Activated CD4-positive, alpha-beta T cell treated with anti-CD3 and anti-CD28 coated beads, Interleukin-2, amount 10 ng/mL, durations not matched to agents 24 days and 14 days (primary cell): ENCODE results near the gene CDKL5. TPM values are rescaled to one million over a fixed set of nuclear protein-coding genes. Genes with fewer than 3 reads are reported as not detected.
"Not testable (repeated sequence)": the region's sequence is repeated elsewhere in the genome, so short reads cannot be mapped to it uniquely, and the experiment has no call there.

Experiments
- DNase-seq: peaks from one replicate; pipeline ENCODE4 v3.0.0; 2022
- H3K27ac Mint-ChIP-seq: one replicate; pipeline ENCODE4 v1.8.0; 2022; ENCODE audit warnings: mild to moderate bottlenecking, mixed read lengths
- H3K27me3 Mint-ChIP-seq: one replicate; pipeline ENCODE4 v1.8.0; 2022; ENCODE audit warnings: mixed read lengths
- H3K36me3 Mint-ChIP-seq: one replicate; pipeline ENCODE4 v1.8.0; 2022; ENCODE audit warnings: low read depth, mild to moderate bottlenecking, mixed read lengths
- H3K4me1 Mint-ChIP-seq: one replicate; pipeline ENCODE4 v1.8.0; 2021; ENCODE audit warnings: mixed read lengths
- H3K4me3 Mint-ChIP-seq: one replicate; pipeline ENCODE4 v1.8.0; 2022; ENCODE audit warnings: mild to moderate bottlenecking, moderate library complexity, mixed read lengths
- H3K9me3 Mint-ChIP-seq: one replicate; pipeline ENCODE4 v1.8.0; 2021; ENCODE audit warnings: mixed read lengths
- intact Hi-C: fragments of 100-400 bp; cut with micrococcal nuclease; formaldehyde crosslinking; loops from one replicate; pipeline ENCODE4 v1.15.1; 2023
- total RNA-seq: library from RNA; stranded (reverse); gene quantifications from 2 replicates; pipeline ENCODE4 v1.2.3, GENCODE V29; 2022

Gene CDKL5
- total RNA-seq, 1 donor from 2014 or later: 0.23 TPM

DNA sequence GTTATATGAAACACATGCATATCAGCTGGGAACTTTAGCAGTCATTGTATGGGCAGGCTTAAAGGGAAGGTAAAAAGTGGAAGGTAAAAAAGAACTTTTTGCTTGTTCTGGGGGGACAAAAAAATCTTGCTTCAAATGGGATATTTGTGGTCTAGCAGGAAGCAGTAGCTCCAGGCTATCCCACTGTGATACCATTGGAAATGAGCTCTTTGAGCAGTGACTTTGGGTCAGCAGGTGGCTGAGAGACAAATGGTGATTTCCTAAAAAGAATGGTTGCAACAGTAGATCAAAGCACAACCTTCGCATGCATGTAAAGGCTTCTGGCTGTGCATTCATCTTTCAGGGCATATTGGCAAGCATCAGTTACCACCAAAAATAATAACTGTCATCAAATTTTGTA is 140.3 kb downstream of the CDKL5 start:
- intact Hi-C loops: no loop called here
- H3K27me3 Mint-ChIP-seq: no peaks in the 10 kb centered on the region
- no peak overlapping the region for H3K4me3 Mint-ChIP-seq
- H3K9me3 Mint-ChIP-seq: no peaks in the 10 kb centered on the region
- H3K36me3 Mint-ChIP-seq: no peaks in the 10 kb centered on the region
- H3K4me1 Mint-ChIP-seq: no peaks in the 10 kb centered on the region
- H3K27ac Mint-ChIP-seq: no peak overlapping the region
- no peak for DNase-seq

DNA sequence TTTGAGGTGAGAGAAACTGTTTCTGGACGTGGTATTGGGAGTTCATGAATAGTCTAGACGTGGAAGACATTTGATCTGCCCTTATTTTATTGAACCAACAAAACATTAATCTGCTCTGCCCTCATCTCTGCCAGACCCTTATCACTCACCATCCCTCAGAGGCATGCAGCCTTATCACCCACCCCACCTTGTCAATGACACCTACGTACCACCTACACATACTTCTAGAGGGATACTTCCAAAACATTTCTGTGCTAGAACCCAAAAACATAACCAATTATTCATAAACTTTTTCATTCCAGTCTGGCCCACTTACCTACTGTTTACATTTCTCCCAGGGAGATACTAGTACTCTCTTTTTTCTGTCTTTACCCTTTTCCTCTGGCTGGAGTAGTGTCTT is 141.3 kb downstream of the CDKL5 start:
- intact Hi-C loops: no loop called here
- no peak for DNase-seq
- Mint-ChIP-seq H3K4me3 (no peak overlapping the region), H3K27me3 (no peaks in the 10 kb centered on the region), H3K27ac (no peak overlapping the region), H3K36me3 (no peaks in the 10 kb centered on the region), H3K4me1 (no peaks in the 10 kb centered on the region), H3K9me3 (no peaks in the 10 kb centered on the region)

DNA sequence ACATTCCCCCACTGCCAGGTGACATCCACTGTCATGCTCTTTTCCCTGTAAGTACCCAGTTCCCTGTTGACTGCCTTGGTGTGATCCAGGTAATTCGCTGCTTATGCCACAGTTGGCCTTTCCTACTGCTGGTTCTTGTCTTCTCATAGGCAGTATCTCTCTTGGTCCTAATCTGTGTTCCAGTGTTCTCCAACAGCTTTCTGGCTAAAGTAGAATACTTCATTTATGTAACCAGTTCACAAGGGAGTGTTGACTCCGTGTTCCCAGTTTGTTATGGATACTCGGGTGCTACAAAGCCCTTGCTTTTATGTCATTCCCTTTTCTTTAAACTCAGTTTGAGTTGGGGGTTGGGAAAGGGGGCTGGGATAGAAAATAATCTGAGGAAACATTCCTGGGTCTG is 148.1 kb downstream of the CDKL5 start:
- H3K27ac Mint-ChIP-seq: no peak overlapping the region

DNA sequence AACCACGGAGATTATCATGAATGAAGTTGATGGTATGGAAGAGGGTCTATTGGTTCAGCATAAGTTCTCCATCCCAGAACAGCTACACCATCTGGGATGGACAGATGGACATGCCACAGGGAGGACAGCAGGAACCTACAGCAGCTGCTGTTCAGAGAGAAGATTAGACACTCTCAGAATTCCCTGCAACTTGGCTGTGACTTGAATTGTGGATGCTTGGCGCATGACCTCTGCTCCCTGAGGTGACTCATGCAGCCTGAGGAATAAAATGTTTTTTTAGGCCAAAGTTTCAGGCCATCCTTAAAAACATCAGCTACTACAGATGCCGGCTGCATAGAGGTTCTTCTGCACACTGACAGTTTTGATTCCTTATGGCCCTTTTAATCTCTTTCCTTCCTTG is 149.2 kb downstream of the CDKL5 start:
- intact Hi-C loops: no loop called here
- H3K27me3 Mint-ChIP-seq: no peaks in the 10 kb centered on the region

More for the DNA sequence above, 148.1 kb downstream of the CDKL5 start:
- intact Hi-C loops: no loop called here
- Mint-ChIP-seq H3K36me3 (no peaks in the 10 kb centered on the region), H3K9me3 (no peaks in the 10 kb centered on the region), H3K27me3 (no peaks in the 10 kb centered on the region), H3K4me3 (no peak overlapping the region), H3K4me1 (no peaks in the 10 kb centered on the region)
- no peak for DNase-seq

DNA sequence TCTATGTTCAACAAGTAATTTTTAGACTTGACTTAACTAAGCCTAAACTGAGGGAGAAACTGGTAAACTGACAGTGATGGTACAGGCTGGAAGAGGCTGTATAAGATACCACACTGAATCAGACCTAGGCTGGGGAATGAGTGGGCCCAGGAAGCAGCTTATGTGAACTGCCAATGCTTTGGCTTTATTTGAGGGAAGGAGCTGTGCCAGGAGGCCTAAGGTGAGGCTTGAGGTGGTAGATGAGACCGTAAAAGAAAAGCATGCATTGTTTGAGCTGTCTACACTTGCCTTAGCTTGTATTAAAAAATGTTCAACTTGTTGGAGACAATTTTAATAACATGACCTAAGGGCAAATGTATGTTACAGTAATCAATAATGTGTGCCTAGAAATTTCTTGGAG is 150.3 kb downstream of the CDKL5 start:
- H3K4me1 Mint-ChIP-seq: no peaks in the 10 kb centered on the region
- no peak overlapping the region for H3K27ac Mint-ChIP-seq
- no peaks in the 10 kb centered on the region for H3K36me3 Mint-ChIP-seq
- intact Hi-C loops: no loop called here
- DNase-seq: no peak
- H3K9me3 Mint-ChIP-seq: no peaks in the 10 kb centered on the region
- no peak overlapping the region for H3K4me3 Mint-ChIP-seq
- no peaks in the 10 kb centered on the region for H3K27me3 Mint-ChIP-seq

More for the DNA sequence above, 149.2 kb downstream of the CDKL5 start:
- Mint-ChIP-seq H3K36me3 (no peaks in the 10 kb centered on the region), H3K4me3 (no peak overlapping the region), H3K4me1 (no peaks in the 10 kb centered on the region), H3K9me3 (no peaks in the 10 kb centered on the region), H3K27ac (no peak overlapping the region)
- no peak for DNase-seq

DNA sequence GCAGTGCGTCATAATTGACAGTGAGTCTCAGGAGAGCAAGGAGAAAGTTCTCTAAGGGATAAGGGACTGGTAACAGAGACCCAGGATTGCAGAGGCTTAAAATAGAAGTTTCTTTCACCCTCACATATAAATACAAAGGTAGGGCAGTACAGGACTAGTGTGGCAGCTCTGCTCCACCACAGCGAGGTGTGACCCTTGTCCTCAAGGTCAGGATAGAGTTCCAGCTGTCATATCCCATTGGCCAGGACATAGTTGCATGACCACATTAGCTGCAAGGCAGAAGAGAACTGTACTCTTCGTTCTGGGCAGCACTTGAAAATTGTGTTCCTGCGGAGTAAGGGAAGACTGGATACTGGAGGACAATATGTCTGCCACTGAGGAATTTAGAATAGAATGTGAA is 152.0 kb downstream of the CDKL5 start:
- H3K9me3 Mint-ChIP-seq: no peaks in the 10 kb centered on the region
- no peak overlapping the region for H3K4me3 Mint-ChIP-seq
- H3K4me1 Mint-ChIP-seq: no peaks in the 10 kb centered on the region
- no peaks in the 10 kb centered on the region for H3K27me3 Mint-ChIP-seq
- intact Hi-C loops: no loop called here
- no peak overlapping the region for H3K27ac Mint-ChIP-seq
- no peak for DNase-seq
- H3K36me3 Mint-ChIP-seq: no peaks in the 10 kb centered on the region

DNA sequence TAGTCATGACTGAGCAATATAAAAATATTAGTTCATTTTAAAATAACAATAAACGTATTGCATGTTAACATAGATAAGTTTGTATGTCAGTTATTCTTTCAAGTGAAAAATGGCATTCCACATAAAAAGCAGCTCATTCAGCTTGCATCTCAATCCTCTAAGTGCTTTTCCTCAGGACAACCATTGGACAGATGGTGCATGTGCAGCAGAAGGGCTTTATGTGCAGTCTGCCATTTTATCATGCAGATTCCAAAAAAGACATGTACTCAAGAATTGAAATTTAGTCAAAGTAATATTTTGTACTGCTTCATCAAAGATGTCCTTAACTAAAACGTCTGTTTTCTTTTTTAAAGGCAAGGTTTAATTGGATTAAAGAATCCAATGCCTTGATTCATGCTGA is 153.1 kb downstream of the CDKL5 start:
- Mint-ChIP-seq H3K4me1 (no peaks in the 10 kb centered on the region), H3K36me3 (no peaks in the 10 kb centered on the region), H3K27me3 (no peaks in the 10 kb centered on the region), H3K4me3 (no peak overlapping the region), H3K9me3 (no peaks in the 10 kb centered on the region), H3K27ac (no peak overlapping the region)
- no peak for DNase-seq
- intact Hi-C loops: no loop called here

DNA sequence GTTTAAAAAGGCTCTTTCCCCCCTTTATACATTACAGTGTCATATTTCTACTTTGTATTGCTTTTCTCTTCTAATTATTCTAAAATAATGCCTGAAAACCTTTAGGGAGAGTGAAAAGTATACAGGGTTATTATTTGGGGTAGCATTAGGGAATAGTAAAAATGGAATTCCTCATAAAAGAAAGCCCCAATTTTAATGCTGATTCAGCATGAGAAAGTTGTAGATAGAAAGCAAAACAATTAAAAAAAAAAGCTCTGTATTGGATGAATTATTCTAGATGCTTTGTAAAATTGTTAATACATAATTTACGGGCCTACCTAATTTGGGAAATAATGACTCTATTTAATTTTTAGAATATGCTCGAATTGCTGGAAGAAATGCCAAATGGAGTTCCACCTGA is 154.1 kb downstream of the CDKL5 start:
- H3K4me3 Mint-ChIP-seq: no peak overlapping the region
- H3K9me3 Mint-ChIP-seq: no peaks in the 10 kb centered on the region
- intact Hi-C loops: no loop called here
- no peak overlapping the region for H3K27ac Mint-ChIP-seq
- no peak for DNase-seq
- H3K27me3 Mint-ChIP-seq: no peaks in the 10 kb centered on the region
- no peaks in the 10 kb centered on the region for H3K4me1 Mint-ChIP-seq
- no peaks in the 10 kb centered on the region for H3K36me3 Mint-ChIP-seq

DNA sequence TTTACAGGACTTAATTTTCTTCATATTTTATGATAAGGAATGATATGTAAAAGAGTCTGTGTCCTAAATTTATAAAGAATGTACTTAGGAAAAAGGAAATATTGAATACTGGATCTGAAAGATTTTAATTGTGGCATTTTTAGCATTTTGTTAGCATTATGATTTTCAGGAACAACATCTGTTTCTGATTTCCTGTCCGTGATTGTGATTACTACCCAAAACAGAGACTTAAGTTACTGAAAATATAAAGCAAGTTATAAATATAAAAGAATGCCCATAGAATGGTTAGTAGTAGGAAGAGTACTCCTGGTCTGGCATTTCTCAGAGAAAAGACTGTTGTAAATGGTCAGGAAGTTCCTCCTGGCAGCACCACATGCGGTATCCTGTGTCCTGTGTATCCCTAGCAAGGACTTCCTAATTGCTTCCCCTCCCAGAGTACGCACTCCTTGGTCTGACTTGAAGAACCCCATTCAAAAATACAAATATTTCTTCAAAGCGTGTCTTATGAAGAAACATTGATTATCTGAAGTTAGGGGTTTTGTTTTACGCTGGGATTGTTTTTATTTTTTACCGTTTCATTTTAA is 157.6 kb downstream of the CDKL5 start:
- Mint-ChIP-seq H3K36me3 (no peaks in the 10 kb centered on the region), H3K4me1 (no peaks in the 10 kb centered on the region), H3K4me3 (no peak overlapping the region), H3K9me3 (no peaks in the 10 kb centered on the region), H3K27me3 (no peaks in the 10 kb centered on the region), H3K27ac (no peak overlapping the region)
- no peak for DNase-seq
- intact Hi-C loops: no loop called here

DNA sequence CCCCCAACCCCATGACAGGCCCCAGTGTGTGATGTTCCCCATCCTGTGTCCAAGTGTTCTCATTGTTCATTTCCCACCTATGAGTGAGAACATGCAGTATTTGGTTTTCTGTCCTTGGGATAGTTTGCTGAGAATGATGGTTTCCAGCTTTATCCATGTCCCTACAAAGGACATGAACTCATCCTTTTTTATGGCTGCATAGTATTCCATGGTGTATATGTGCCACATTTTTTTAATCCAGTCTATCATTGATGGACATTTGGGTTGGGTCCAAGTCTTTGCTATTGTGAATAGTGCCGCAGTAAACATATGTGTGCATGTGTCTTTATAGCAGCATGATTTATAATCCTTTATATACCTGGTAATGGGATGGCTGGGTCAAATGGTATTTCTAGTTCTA is 163.9 kb downstream of the CDKL5 start:
- H3K27me3 Mint-ChIP-seq, H3K27ac Mint-ChIP-seq, H3K4me1 Mint-ChIP-seq, DNase-seq, H3K4me3 Mint-ChIP-seq, H3K9me3 Mint-ChIP-seq, intact Hi-C loops, H3K36me3 Mint-ChIP-seq: not testable (repeated sequence)

DNA sequence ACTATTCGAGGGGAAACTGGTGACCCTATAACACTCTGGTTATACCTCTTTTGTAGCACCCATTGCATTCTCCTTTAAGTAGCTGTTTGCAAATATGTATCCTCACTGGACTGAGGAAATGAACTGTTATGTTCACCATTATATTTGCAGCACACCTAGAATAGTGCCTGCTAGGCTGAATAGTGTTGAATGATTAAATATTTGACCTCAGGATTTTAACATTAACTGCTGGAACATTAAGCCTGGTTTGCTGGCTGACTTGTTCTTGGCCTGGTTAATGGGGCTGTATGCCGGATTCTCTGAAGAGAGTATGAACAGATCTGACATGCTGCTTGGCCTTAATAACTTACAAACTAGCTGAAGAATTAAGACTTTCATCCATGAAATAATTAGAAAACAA is 166.4 kb downstream of the CDKL5 start:
- DNase-seq: no peak
- no peaks in the 10 kb centered on the region for H3K27me3 Mint-ChIP-seq
- H3K4me3 Mint-ChIP-seq: no peak overlapping the region
- H3K4me1 Mint-ChIP-seq: no peaks in the 10 kb centered on the region
- H3K36me3 Mint-ChIP-seq: no peaks in the 10 kb centered on the region
- intact Hi-C loops: no loop called here
- no peak overlapping the region for H3K27ac Mint-ChIP-seq
- no peaks in the 10 kb centered on the region for H3K9me3 Mint-ChIP-seq

DNA sequence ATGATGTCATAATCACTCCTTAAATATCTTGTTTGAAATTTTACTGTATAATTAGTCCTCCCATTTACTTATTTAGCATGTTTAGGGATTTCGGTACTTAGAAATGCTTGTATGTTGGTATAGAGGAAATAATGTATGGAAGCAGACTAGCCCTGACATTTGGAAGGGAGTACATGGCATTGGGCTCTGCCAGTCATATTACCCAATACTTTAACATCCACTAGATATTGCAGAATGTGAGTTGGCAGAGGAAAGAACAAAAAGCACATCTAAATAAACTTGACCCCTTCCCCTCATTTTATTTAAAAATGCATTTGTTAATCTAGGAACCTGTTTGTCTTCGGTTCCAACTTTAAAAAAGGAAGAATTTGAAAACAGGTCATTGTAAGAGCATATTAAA is 168.7 kb downstream of the CDKL5 start:
- H3K4me3 Mint-ChIP-seq: no peak overlapping the region
- intact Hi-C loops: no loop called here

DNA sequence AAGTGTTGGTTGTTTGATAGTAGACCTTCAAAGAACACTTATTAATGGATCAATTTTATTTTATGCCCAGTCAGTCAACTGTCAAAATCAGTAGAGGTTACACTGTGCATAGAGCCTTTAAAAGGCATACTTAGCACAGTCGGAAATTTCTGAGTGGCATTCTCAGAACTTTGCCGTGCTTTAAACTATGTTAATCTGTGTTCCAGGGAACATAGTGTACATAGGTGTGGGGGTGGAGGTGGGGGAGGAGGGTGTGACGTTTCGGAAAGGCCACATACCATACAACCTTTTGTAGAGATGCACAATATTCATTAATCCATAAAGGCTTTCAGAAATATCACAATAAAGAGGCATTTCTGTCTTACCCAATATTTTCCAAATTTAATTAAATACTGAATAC is 170.7 kb downstream of the CDKL5 start:
- intact Hi-C loops: no loop called here
- no peaks in the 10 kb centered on the region for H3K36me3 Mint-ChIP-seq
- H3K27me3 Mint-ChIP-seq: no peaks in the 10 kb centered on the region
- H3K4me1 Mint-ChIP-seq: no peaks in the 10 kb centered on the region
- no peak overlapping the region for H3K4me3 Mint-ChIP-seq
- DNase-seq: no peak
- no peak overlapping the region for H3K27ac Mint-ChIP-seq
- no peaks in the 10 kb centered on the region for H3K9me3 Mint-ChIP-seq

More for the DNA sequence above, 168.7 kb downstream of the CDKL5 start:
- no peak for DNase-seq
- no peaks in the 10 kb centered on the region for H3K36me3 Mint-ChIP-seq
- H3K9me3 Mint-ChIP-seq: no peaks in the 10 kb centered on the region
- no peaks in the 10 kb centered on the region for H3K4me1 Mint-ChIP-seq
- H3K27me3 Mint-ChIP-seq: no peaks in the 10 kb centered on the region
- no peak overlapping the region for H3K27ac Mint-ChIP-seq

DNA sequence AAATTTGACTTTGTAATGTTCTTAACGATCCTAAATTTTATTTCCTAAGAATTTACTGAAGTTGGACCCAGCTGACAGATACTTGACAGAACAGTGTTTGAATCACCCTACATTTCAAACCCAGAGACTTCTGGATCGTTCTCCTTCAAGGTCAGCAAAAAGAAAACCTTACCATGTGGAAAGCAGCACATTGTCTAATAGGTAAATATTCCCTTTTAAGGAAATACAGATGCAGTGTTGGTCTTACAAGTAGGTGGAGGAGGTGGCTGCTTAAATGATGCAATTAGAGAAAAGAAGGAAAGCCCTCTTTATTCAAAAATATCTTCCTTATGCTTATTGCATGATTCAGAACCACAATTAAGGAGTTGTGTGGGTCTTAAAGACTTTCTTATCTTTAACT is 173.0 kb downstream of the CDKL5 start:
- DNase-seq: no peak
- intact Hi-C loops: no loop called here
- Mint-ChIP-seq H3K4me3 (no peak overlapping the region), H3K27me3 (no peaks in the 10 kb centered on the region), H3K36me3 (no peaks in the 10 kb centered on the region), H3K27ac (no peak overlapping the region), H3K9me3 (no peaks in the 10 kb centered on the region), H3K4me1 (no peaks in the 10 kb centered on the region)

DNA sequence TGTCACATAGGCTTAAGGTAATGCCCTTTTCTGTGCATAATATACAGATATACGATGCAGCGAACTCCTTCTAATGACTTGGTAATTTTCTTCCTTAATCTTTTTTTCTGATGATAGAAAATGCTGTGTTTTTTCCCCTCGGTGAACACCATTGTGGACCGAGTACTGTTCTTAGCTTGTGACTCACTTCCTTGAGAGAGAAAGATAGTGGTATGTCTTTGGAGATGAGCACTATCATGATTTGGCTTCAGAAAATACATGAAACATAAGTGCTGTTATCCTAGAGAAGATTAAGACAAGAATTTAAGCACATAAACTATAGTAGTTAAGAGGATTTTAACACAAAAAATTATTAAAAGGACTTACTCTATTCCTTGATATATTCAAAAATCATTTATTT is 182.6 kb downstream of the CDKL5 start:
- Mint-ChIP-seq H3K4me3 (no peak overlapping the region), H3K36me3 (no peaks in the 10 kb centered on the region), H3K4me1 (no peaks in the 10 kb centered on the region), H3K27ac (no peak overlapping the region), H3K27me3 (no peaks in the 10 kb centered on the region), H3K9me3 (no peaks in the 10 kb centered on the region)
- intact Hi-C loops: no loop called here
- no peak for DNase-seq
